GM18499 (cell line): ENCODE data around the gene WDR83.
A peak's percentile ranks its signal among the peaks of the same experiment; 100 is the strongest.
"Not testable (repeated sequence)": the region's sequence is repeated elsewhere in the genome, so short reads cannot be mapped to it uniquely, and the experiment has no call there.

Experiments used
- ATAC-seq: cut with Tn5 transposase; IDR thresholded peaks from one replicate; pipeline ENCODE4 v1.9.1; 2021; ENCODE audit warnings: moderate number of reproducible peaks; ENCODE audit not compliant: insufficient read depth, unreplicated experiment

Gene WDR83

DNA sequence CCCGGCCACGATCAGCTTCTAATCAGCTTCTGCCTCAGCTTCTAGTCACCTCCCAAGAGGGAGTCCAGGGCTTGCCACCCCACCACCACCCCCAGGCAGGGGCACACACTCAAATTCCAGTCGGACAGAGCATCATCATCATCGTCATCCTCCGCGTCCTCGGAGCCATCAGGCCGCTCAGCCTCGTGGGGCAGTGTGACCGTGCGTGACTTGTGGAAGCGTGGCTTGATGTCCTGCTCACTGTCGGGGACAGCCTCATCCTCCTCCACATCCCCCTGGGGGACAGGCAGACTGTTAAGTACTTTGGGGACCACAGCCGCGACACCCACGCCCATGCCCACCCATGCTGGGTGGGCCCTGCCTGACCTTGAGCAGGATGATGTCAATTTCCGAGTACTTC, 44.6 kb downstream of the WDR83 start:
- ATAC-seq: no peak

DNA sequence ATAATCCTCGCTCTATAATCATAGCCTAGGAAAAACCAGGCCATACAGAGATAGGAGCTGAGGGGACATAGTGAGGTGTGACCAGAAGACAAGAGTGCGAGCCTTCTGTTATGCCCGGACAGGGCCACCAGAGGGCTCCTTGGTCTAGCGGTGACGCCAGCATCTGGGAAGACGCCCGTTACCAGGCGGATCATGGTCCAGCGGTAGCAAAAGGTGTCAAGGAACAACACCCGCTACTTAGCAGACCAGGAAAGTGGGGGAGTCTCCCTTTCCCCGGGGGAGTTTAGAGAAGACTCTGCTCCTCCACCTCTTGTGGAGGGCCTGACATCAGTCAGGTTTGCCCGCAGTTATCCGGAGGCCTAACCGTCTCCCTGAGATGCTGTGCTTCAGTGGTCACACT, 45.5 kb downstream of the WDR83 start:
- not testable (repeated sequence) for ATAC-seq

- ATAC-seq: not testable (repeated sequence)
These were observed 46.7 kb downstream of the WDR83 start for GRCh38 chr19:12713304-12713703.

DNA sequence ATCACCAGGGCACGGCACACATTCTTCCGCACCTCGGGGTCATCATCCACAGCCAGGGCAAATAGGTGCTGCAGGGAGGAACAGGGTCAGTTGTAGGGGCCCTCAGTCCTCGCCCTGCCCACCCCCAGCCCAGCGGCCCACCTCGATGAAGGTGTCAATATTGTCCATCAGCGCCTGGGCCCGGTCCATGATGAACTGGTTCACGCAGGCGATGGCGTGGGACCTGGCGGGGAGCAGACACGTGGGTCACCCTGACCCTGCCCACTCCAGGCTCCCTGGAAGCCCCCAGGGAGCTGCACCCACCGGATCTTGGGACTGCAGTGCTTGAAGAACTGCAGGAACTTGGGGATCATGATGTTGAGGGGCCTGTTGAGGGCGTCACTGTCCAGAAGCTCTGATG, 48.5 kb downstream of the WDR83 start:
- no peak for ATAC-seq

DNA sequence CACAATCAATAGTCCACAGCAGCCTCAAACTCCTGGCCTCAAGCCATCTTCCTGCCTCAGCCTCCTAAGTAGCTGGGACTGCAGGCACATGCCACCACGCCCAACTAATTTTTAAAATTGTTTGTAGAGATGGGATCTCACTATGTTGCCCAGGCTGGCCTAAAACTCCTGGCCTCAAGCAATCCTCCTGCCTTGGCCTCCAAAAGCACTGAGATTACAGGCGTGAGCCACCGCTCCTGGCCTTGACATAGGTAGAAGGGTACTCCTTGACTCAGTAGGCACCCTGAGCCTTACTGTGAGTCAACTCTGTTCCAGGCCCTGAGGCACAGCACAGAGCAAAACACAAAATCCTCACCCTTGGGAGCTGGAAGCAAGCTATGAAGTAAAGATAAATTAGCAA, 49.3 kb downstream of the WDR83 start:
- ATAC-seq: no peak

DNA sequence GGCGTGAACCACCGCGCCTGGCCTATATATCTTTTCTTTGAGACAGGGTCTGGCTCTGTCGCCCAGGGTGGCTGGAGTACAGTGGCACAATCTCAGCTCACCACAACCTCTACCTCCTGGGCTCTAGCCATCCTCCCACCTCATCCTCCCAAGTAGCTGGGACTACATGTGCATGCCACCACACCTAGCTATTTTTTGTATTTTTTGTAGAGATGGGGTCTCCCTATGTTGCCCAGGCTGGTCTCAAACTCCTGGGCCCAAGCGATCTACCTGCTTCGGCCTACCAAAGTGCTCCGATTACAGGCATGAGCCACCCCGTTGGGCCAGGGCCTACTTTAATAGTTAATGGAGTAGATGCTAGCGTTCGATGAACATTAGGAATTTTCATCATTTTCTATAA, 53.7 kb downstream of the WDR83 start:
- no peak for ATAC-seq

DNA sequence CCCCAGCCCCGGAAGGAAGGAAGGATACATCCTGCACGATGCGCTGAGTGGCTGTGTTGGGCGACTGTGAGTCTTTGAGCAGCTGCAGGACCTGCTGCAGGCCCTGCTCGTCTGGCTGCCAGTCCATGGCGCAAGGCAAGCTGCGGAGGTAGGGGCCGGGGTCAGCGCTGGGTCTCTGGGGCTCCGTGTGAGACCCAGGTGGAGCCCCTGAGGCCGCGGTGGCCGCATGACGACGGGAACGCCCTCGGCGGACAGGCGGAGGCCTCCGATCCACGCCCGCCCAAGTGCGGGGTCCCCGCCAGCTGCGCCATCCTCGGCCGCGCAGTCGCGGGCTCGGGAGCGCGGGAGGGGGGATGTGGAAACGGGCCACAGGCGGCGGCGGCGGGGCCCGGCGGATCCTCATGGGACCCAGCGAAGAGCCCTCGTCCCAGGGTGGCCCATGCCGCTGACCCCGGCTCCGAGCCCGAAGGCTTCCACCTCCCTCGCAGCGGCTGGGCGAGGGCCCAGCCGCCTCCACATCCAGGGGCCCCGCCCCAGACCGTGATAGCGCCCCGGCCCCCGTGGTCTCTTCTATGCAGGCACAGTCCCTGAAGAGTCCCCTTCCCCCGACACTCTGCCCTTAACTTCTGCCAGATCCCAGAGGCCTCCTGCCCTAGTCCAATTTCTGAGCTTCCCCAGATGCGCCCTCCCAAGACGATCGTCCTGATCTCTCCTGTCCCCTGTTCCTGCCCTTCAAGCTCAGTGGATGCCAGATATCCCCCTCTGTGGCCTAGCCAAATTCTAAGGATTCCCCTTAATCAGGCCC, 54.4 kb downstream of the WDR83 start:
- ATAC-seq: no peak

DNA sequence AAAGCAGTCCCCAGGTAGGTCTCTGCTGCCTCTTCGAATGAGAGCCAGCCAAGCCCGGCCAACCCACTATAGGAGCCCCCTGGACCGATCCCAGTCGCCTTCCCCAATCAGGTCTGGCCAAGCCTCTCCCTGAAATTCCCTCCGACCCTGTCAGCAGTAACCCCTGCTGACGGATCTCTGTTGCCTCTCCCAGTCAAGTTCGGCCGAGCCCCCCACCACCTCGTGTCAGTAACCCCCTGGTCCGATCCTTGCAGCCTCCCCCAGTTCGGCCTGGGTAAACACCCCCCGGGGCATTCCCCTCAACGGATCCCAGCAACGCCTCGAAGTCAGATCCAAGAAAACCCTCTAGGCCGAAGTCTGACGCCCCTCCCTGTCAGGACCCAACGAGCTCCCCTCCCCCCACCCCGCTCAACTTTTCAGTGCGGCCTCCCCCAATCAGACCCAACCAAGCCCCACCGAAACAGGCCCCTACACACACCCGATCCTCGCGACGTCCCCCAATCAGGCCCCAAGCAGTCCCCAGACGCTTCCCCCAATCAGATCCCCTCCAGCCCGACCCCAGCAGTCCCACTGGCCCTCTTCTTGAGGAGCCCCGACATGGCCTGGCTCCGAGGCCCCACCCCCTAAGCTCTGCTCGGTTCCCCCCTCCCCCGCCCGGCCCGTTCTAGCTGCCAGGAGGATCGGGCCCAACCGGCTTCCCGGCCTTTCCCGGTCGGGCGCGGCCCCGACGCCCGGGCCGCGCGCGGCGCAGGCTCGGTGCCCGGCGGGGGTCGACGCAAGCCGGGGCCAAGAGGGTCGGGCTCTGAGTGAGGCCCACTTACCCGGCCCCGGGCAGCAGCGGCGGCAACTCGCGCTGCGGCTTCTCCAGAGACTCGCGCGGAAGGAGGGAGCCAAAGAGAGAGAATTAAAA, 55.3 kb downstream of the WDR83 start:
- peak; percentile 7 for ATAC-seq

DNA sequence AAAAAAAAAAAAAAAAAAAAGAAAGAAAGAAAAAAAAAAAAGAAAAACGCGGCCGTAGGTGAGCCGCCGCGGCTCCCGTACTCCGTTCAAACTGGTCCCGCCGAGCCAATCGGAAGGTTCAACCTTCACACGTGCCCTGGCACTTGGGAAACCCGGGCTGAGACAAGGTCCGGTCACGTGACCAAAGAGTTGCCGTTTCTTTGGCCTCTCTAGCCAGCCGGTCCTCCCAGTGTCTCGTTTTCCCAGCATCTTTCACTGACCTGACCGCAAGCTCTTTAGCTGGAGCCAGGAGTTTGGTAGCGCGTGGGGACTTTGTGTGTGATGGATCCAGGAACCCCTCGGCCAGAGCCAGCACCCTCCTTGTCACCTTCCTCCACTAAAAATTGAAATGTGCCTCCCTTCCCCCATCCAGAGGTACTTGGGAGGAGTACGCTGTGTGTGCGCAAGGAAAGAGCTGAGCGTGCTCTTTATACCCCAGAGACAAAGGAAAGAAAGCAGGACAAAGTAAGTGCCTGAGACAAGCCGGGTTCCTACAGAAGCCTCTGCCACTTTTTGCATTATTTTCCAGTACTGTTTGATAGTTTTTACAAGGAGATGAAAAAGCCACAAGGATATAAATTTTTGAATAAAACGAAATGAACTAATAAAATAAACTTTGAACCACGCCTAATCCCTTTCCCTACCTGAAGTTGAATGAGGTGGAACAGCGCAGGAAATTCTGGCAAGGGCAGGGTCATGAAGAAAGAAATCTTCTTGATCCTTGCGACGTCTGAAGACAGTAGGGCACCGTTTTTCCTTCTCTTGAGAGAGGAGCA, 56.2 kb downstream of the WDR83 start:
- ATAC-seq: peak; percentile 63

GRCh38 chr19:12723381-12723640, 56.7 kb downstream of the WDR83 start:
- ATAC-seq: no peak

DNA sequence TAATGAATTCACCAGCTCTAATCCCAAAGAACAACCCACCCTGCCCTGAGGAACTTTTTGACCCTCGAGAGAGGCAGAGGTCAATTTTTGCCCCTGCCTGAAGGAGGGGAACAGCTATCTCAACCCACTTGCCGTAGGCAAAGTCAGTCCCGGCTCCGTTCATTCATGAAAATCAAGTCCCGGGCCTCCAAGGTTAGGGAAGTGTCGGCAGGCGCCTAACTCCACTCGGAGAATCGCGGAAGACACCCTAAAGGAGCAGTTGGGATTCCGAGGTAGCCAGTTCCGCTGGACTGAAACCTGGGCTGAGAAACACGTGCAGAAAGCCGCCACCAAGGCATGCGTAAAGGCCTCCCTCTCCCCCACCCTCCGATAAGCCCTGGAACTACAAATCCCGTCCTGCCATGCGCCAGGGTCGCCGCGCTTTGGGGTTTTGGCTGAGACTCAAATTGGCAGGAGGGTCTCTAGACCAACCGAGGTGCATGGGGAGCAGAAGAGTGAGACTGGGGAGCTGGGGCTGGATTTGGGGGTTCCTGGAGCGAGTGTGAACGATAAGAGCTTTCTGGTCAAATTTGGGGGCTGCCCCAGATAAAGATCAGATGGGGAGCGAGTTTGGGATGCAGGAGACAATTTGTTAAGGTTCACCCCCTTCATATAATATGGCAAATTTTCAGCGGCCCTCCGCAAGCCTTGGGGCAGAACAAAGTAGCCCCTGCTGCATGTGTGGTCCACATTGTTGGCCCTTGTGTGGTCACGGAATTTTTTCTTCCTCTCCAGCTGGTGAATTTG, 57.2 kb downstream of the WDR83 start, which contains the start of gene TNPO2:
Gene TNPO2, minus strand, starts transcription at position 292 of the 786 bp plus-strand sequence. CDS start 2,955 bp downstream, outside the sequence.
- ATAC-seq: no peak
